GM19240 (cell line): ENCODE results near the gene ATP6V0C.

Experiments used
- DNase-seq: peaks from one replicate; pipeline ENCODE4 v3.0.0; 2011; ENCODE audit warnings: low spot score; ENCODE audit not compliant: insufficient read length

The ATP6V0C gene

DNA sequence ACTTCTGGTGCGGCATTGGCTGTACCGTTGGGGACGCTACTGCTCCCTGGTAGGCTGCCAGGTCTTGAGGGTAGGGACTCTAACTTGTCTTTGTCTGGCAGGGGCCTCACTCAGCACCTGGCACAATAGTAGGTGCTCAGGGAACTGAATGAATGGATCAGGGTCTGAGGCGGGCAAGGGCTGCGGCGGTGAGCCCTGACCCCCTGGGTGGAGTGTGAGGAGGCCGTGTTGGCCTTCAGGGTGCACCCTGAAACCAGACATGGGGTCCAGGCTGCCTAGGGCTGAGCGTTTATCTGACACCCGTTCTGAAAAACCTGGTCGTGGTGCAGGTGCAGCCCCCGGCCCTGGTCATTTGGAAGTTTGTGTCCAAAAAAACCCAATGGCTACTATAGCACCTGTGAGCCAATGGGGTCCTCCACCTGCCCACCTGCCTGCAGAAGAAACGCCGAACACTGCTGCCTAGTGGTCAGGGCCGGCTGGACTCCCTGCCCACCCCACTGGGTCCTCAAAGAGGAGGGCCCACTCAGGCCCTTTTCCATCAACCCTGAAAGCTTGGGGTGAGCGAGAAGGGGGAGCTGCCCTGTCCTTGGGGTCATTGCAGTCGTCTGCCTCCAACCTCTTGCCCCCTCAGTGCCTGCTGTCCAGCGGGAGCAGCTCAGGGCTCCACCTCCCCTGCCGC is 4.9 kb upstream of the ATP6V0C start:
- no peak for DNase-seq

DNA sequence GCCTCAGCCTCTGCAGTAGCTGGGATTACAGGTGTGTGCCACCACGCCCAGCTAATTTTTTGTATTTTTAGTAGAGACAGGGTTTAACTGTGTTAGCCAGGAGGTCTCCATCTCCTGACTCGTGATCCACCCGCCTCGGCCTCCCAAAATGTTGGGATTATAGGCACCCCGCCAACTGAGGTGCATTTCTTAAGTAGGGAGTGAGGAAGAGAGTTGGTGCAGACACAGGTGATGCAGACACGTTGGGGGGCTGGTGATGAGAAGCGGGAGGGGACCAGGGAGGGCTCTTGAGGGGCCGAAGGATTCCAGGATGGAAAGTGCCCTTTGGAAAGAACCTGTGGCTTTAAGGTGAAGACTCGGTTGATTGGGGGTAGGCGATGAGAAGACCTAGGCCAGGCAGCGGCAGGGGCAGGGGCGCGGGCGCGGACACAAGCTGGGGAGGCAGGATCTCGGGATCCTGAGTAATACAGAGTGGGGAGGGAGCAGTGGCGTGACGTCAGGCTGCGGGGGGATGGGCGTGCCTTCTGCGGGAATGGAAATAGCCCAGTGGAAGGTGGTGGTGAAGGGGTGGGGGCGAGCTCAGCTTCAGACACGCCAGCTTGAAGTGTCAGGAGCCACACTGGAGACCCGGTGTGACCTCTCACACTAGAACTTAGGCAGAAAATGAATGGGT is 2.5 kb upstream of the ATP6V0C start:
- no peak for DNase-seq

DNA sequence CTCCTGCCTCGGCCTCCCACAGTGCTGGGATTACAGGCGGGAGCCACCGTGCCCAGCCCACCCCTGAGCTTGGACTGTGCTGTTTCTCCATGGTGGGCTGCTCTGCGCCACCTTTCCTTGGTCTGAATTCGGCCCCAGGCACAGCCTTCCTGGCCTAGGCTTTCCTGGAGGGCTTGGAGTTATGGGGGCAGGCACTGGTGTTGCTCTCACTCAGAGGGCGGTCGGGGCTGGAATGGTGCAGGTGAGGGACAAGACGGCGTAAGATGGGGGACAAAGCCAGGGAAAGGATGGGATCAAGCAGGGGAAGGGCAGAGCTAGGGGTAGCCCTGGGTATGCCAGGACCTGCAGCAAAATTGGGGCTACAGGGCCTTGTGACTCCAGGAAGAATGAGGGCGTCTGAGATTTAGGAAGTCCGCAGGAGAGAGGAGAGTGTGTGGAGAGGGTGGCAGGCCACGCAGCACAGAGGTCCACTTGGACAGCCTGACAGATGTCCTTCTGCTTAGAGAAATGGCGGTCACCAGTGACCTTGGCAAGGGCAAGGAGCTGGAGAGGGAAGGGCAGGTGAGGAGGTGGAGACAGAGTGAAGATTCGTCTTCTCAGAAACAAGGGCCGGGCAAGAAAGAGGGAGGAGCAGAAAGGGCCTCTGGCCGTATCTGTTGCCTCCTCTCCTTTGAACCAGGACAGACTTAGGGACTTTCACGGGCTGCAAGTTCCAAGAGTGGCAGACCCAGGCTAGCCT is 1.6 kb upstream of the ATP6V0C start:
- no peak for DNase-seq

DNA sequence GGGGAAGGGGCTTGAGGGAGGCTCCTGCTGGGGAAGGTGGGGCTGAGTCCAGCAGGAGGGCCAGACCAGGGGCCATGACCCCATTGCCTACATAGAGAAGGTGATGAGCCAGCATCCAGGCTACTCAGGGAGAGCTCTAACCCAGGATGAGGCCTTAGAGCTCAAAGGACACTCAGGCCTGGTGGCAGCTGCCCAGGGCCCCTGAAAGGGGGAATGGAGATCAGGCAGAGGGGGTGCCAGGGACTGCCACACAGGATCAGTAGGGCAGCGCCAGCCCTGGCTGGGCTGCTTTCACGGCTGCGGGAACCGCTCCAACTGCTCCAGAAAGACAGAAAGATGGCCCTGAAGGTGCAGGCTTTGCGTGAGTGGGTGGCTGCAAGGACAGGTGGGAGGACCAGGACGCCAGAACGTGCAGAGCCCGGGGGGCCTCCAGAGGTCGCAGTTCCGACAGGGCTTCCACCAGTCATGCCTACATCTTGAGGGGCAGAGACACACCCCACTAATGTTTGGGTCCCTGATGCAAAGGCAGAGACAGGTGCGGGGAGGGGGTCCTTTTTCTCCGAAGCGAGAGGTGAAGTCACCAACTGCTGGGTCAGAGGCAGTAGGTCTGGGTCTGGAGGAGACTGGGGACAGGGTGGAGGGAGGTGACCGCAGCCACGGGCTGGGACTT is 882 bp upstream of the ATP6V0C start:
- DNase-seq: no peak

DNA sequence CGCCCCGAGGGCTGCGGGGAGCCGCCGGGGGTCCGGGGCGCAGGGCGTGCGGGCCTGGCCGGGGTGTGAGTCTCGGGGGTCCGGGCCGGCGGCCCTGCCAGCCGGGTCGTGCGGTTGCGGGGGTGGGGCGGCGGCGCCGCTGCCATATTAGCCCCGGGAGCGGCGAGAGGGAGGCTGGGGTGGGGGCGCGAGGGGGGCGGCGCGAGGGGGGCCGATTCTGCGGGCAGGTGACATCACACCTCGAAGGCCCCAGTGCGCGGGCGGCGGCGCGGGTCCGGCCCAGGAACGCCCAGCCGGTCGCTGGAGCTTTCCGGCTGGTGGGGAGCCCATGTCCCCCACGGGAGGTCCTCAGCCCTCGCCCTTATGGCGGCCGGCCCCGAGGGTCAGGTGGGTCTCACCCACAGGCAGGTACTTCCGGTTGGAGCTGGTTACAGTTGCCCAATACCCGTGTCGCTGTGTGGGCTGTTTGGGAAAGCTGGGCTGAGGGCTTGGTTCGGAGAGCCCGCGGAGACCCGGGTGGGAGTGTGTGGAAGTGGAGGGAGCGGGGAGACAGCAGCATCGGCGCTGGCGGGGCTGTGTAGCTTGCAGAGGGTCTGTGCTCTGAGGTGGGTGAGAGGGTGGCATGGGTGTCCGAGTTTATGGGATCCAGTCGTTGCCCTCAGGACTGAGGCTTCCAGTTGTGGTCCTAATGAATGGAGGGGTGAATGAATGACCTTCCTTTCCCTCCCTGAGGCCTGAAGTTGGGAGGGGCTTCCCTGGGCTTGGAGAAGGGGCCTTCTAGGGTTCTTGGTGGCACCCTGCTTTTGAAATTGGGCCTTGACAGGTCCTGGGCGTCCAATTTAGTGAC is 804 bp downstream of the ATP6V0C start:
- no peak for DNase-seq

DNA sequence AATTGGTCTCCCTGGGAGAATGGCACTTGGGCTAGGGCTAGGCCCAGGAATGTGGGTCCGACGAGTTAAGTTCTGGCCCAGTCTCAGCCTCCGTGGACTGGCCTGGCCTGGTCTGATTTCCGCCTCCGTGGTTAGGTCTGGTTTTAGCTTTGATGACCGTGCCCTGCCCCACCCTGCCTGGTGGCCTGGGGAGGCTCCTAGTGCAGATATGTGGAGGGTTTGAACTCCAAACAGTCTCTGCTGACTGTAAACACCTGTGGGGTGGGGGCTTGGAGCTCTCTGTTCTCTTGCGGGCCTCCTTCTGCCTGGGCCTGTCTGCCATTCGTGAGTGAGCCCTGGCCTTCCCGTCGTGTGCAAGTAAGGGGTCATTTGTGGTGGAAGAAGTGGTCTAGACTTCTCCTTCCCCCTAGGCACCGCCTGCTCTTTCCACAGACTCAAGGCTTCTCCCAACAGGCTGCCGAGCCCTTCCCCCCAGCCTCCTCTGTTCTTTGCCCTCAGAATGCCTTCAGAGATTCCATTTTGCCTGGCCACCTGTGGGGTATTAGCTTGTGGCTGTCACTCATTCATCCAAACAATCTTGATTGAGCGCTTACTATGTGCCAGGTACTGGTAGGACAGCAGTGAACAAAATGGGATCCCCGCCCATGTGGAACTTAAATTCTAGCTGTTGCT is 1.6 kb downstream of the ATP6V0C start:
- DNase-seq: no peak

DNA sequence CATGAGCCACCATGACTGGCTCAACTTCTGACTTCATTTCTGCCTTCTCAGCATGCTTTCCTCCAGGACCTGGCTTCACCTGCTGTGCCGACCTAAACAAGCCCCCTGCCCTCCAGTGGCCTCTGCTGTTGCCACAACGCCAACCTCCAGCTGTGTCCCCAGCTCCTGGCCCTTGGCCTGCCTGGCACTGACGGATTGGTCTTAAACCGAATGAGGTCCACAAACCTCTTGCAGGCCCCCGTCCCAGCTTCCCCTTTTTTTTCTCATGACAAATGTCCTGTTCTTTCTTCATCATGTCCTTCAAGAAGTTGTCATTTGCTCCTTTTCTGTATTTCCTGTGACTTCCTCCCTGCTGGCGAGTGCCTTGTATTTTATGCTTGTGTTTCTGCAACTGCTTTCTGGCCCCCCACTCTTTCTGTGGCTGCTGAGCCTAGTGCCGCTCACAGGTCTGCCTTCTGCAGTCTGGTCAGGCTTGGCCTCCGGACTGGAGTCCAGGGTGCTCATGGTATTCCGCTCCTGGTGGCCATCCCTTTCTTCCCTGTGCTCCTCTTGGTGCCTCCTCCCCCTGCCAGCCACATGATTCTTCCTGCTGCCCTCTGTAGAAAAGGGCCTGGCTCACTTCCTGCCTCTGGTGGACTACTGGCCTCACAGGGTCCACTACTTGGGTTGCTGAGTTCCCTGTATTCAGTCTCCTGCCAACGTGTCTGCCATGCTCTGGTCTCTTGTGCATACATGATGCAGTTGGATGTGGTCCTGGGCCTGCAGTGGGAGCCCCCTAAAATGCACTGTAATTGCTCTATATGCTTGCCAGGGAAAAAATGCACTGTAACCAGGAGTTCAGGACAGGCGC is 2.9 kb downstream of the ATP6V0C start:
- DNase-seq: no peak

DNA sequence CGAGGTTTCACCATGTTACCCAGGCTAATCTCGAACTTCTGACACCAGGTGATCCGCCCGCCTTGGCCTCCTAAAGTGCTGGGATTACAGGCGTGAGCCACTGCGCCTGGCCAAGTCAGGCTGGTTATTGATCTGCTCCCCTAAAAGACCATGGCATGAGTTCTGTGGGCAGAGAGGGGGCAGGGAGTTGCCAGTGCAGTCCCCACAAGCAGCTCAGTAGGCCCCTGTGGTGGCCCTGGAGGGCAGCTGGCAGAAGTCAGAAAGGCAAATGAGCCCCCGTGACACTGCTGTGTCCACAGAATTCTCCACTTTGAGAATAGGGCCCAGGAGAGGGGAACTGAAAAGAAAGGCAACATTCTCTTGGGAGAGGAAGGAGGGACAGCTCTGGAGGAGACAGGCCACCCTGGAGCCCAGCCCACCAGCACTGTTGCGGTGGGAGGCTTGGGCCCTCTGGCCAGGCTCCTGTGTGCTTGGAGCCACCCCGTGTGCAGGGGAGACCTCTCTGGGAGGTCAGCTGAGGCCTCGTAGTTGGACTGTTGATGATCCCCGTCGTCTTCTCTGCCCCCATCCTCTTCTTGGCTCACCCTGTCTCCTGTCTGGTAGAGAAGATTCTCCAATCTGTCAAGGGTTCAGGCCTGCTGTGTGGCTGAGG is 4.3 kb downstream of the ATP6V0C start:
- DNase-seq: no peak

DNA sequence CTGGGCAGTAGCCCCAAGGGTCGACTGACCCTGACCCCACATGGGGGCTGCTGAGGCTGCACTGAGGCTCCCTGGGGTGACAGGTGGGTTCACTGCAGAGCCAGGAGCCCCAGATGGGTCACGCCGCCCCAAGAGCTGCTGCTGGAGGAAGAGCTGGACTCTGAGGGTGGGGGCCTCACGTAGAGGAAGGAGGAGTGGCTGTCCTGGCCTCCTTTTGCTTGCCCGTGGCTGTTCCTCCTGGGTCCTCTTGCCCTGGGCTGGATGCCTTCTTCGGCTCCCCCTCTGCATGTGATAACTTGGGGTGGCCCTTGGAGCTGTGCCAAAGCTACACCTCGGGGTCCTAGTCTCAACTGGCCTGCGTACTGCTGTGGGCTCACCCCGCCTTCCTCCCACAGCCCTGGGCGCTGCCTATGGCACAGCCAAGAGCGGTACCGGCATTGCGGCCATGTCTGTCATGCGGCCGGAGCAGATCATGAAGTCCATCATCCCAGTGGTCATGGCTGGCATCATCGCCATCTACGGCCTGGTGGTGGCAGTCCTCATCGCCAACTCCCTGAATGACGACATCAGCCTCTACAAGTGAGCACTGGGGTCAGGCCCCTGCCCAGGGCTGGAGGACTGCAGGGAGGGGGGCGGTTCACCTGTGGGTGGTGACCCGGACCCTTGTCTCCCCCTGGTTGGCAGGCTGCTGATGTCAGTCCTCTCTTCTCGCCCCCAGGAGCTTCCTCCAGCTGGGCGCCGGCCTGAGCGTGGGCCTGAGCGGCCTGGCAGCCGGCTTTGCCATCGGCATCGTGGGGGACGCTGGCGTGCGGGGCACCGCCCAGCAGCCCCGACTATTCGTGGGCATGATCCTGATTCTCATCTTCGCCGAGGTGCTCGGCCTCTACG is 5.3 kb downstream of the ATP6V0C start:
- DNase-seq: no peak

DNA sequence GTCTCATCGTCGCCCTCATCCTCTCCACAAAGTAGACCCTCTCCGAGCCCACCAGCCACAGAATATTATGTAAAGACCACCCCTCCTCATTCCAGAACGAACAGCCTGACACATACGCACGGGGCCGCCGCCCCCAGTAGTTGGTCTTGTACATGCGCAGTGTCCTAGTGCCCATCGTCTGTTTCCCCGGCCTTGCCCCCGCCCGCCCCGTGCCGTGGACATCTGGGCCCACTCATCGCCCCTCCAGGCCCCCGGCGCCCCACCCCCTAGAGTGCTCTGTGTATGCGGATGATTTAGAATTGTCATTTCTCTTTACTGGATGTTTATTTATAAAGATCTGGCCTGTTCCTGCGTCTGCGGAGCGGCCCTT is 5.9 kb downstream of the ATP6V0C start:
- no peak for DNase-seq

DNA sequence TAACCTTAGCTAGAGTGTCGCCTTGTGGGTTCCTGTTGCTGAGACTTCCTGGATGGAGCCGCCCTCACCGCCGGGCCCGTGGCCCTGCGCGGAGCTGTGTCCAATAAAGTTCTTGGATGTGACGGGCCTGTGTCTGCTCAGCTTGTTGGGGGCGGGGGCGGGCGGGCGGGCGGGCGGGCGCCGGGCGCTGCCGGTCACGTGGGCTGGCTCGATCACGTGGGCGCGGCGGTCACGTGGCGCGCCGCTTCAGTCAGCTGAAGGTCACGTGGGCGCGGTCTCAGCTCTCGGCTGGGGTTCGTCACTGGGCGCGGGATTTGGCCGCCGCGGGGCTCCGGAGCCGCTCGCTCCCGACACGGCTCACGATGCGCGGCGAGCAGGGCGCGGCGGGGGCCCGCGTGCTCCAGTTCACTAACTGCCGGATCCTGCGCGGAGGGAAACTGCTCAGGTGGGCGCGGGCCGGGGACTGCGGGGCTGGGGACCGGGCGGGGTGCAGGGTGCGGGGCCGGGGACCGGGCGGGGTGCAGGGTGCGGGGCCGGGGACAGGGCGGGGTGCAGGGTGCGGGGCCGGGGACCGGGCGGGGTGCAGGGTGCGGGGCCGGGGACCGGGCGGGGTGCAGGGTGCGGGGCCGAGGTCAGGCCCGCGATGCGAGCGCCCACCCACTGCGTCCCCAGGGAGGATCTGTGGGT is 6.5 kb downstream of the ATP6V0C start, which contains the start of gene AMDHD2:
TSS of gene AMDHD2 (plus strand) at position 275 of the 687 bp plus-strand sequence. CDS start at position 363, 88 bp downstream.
- peak; percentile 95 for DNase-seq

DNA sequence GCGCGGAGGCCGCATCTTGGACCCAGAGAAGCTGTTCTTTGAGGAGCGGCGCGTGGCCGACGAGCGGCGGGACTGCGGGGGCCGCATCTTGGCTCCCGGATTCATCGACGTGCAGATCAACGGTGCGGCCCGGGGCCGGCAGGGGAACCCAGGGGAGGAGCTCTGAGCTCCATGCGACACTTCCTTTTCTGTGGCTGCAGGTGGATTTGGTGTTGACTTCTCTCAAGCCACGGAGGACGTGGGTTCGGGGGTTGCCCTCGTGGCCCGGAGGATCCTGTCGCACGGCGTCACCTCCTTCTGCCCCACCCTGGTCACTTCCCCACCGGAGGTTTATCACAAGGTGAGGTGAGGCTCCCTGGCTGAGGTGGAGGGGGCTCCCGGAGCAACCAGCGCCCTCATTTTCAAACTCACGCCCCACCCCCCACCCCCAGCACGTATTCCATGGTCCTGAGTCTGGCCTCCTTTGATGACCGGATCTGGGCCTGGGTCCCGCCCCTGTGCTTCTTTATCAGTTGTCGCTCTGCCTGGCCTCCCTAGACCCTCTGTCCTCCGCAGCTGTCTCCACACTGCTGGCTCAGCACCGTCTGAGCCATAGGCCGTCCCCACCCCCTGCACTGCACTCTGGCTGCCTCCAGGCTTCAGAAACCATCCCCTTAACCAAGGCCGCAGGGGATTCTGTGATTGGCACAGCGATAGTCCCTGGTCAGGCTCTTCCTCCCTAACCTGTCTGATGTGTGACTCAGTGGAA is 7.2 kb downstream of the ATP6V0C start:
- no peak for DNase-seq

DNA sequence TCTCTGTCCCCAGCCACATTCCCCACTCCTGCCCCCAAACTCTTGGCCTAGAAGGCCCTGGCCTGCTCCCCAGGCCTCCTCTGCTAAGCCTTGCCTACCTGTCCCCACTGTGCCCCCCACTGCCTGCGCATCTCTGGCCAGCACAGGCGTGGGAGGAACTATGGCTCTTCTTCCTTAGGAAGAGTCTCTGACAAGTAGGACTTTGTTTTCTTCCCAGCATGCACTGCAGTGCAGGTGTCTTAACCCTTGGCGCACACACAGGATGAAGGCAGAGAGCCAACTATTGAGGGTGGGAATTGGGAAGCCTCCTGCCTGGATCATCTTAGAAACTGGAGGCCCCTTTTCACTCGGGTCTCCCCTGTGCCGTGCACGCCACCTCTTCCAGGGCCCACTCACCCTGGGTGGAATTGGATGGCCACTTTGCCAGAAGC is 10.1 kb downstream of the ATP6V0C start:
- no peak for DNase-seq

DNA sequence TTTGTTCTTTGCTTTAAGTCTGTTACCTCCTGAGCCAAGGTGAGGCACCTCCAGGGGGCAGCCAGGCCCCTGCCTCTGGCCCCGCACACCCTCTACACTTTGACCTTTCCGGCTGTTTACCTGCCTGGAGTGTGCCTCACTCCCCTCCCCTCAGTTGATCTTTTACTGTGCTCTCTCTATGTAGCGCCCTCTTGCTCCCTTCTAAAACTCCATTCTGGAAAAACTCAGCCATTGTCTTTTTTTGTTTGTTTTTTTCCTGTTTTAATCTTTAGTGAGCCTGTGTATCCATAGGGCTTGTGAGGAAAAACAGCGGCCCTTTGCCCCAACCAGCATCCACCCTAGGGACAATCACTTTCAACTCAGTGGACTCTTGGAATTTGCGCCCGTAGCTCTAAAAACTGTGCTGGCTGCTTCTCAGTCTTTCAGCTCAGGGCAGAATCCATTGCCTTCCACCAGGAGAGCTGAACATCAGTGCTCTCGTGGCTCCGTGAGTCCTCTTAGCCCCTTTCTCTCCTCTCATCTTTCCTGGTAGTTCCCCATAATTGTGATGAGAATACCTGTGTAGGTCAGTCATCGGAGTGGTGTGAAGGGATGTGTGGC is 10.7 kb downstream of the ATP6V0C start:
- DNase-seq: no peak

DNA sequence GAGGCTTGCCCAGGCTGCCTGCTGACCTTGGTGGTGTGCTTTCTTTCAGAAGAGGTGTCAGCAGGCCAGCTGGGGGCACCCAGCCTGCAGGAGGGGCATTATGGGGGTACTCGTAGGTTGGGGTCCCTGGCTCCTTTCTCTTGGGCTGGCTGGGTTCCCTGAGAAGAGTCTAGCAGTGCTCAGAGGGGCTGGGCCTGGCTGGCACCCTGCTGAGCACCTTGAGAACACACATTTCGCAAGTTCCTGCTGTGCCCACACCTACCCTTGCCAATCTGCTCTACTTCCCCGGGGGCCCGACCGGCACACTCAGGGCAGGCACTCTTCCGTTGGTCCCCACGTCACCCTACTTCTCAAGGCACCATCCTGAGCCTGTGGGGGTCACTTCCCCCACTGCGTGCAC is 12.4 kb downstream of the ATP6V0C start:
- DNase-seq: no peak

DNA sequence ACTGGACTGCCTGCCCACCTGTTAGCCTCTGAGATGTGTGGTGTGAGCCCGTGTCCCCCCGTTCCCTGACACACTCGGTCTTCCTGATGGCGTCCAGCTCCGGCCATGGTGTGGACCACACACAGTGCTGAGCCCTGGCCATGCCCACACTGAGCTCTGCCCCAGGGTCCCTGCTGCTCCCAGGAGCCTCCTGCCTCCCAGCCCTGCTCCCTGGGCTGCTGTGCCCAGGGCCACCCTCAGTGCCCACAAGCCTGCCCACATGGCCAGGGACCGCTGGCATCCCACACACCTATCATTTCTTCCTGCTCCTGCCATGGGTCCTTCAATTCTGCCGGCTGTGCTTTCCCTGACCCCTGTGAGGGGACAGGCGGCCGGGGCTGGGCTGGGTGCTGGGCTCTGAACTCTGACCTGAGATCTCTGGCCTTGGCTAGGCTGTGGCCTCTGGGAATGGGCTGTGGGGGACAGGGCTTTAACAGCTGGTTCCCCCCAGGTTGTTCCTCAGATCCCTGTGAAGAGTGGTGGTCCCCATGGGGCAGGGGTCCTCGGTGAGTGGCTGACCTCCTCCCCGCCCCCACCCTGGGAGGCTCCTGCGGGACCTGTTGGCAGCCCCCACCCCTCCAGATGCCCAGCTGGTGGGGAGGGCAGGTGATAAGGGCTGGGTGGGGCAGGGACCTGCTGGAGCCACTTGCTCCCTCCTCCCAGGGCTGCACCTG is 13.5 kb downstream of the ATP6V0C start:
- DNase-seq: no peak
